Activated CD4-positive, alpha-beta T cell treated with anti-CD3 and anti-CD28 coated beads, Interleukin-10, Interleukin-2, amounts not matched to agents 100 ng/mL and 50 ng/mL, durations not matched to agents 16 hours and 8 hours (primary cell): ENCODE data around the gene TMEM178B.

ENCODE experiments used
- DNase-seq: peaks from one replicate; pipeline ENCODE4 v3.0.0-alpha.2; 2020

Gene TMEM178B

GRCh38 chr7:141481971-141482370 lies 408.1 kb downstream of the TMEM178B start:
- no peak for DNase-seq

- peak; percentile 20 for DNase-seq
Measured at GRCh38 chr7:141483044-141483443, 409.2 kb downstream of the TMEM178B start.

GRCh38 chr7:141484907-141485306 lies 411.0 kb downstream of the TMEM178B start:
- no peak for DNase-seq

- no peak for DNase-seq
Measured at GRCh38 chr7:141486959-141487358, 413.1 kb downstream of the TMEM178B start.

- no peak for DNase-seq
Measured at GRCh38 chr7:141490474-141490873, 416.6 kb downstream of the TMEM178B start.

GRCh38 chr7:141495057-141495456 lies 421.2 kb downstream of the TMEM178B start:
- no peak for DNase-seq

GRCh38 chr7:141497391-141497790 lies 423.5 kb downstream of the TMEM178B start:
- no peak for DNase-seq

- DNase-seq, result no peak
Measured at GRCh38 chr7:141500608-141501007, 426.7 kb downstream of the TMEM178B start.

- no peak for DNase-seq
Measured at GRCh38 chr7:141501451-141501850, 427.6 kb downstream of the TMEM178B start.

GRCh38 chr7:141511316-141511675 lies 437.4 kb downstream of the TMEM178B start:
- no peak for DNase-seq

GRCh38 chr7:141511676-141512396 lies 438.0 kb downstream of the TMEM178B start:
- DNase-seq, result no peak

- peak; percentile 25 for DNase-seq
Measured at GRCh38 chr7:141512597-141512996, 438.7 kb downstream of the TMEM178B start.

- DNase-seq, result no peak
Measured at GRCh38 chr7:141513720-141514119, 439.9 kb downstream of the TMEM178B start.

- DNase-seq, result no peak
Measured at GRCh38 chr7:141515941-141516340, 442.1 kb downstream of the TMEM178B start.

GRCh38 chr7:141519623-141520022 lies 445.8 kb downstream of the TMEM178B start:
- DNase-seq, result no peak

- peak; percentile 23 for DNase-seq
Measured at GRCh38 chr7:141522657-141523342, 448.9 kb downstream of the TMEM178B start.

- no peak for DNase-seq
Measured at GRCh38 chr7:141525973-141526514, 452.2 kb downstream of the TMEM178B start.

- no peak for DNase-seq
Measured at GRCh38 chr7:141527076-141527475, 453.2 kb downstream of the TMEM178B start.

GRCh38 chr7:141528399-141528798 lies 454.5 kb downstream of the TMEM178B start:
- no peak for DNase-seq
